ENCODE results near the gene BANF1. TPM values are rescaled to one million over a fixed set of nuclear protein-coding genes. Genes with fewer than 3 reads are reported as not detected.
A peak's percentile ranks its signal among the peaks of the same experiment; 100 is the strongest.

BANF1 gene
- total RNA-seq, 2 donors from 2014 or later = 44.4 to 62.3 TPM

GRCh38 chr11:65978391-65979238 is 23.7 kb upstream of the BANF1 start:
- DNase-seq (no peak), ATAC-seq (no peak)
- Histone ChIP-seq H3K27me3 (no peaks in the 10 kb centered on the region), H3K4me3 (no peak overlapping the region), H3K27ac (no peak overlapping the region), H3K9me3 (no peaks in the 10 kb centered on the region), H3K4me1 (no peaks in the 10 kb centered on the region), H3K36me3 (replicated peaks in 1 of 2; ENCODE audit: insufficient read depth in 1 of 2, low read depth in 2 of 2) (peaks cover 5 to 12% of the 10 kb centered on the region in 2 donors)
- TF ChIP-seq CTCF (IDR thresholded peaks at IDR 0.05) (no peak), POLR2A (IDR thresholded peaks at IDR 0.05) (no peak)
- WGBS, 2 donors = 91 to 95% methylated on average over 18 to 32 of the region's 34 CpGs
- intact Hi-C loops (cut with DNase I) = no loop called here

GRCh38 chr11:65979261-65979759 is 23.0 kb upstream of the BANF1 start:
- WGBS, 2 donors = 95 to 98% methylated on average over 5 to 9 of the region's 10 CpGs
- Histone ChIP-seq H3K27ac (no peak overlapping the region), H3K4me1 (no peaks in the 10 kb centered on the region), H3K36me3 (replicated peaks in 1 of 2; ENCODE audit: insufficient read depth in 1 of 2, low read depth in 2 of 2) (peaks cover 5 to 12% of the 10 kb centered on the region in 2 donors), H3K4me3 (no peak overlapping the region), H3K9me3 (no peaks in the 10 kb centered on the region), H3K27me3 (no peaks in the 10 kb centered on the region)
- no peak for ATAC-seq
- DNase-seq = no peak
- intact Hi-C loops (cut with DNase I) = no loop called here
- TF ChIP-seq CTCF (IDR thresholded peaks at IDR 0.05) (no peak), POLR2A (IDR thresholded peaks at IDR 0.05) (no peak)

GRCh38 chr11:65981101-65981740 is 21.1 kb upstream of the BANF1 start:
- intact Hi-C loops (cut with DNase I) = loop anchor here (5.0 kb wide), 1 partner anchor 99 kb away; no protein-coding TSS in a partner anchor
- Histone ChIP-seq H3K4me1 (no peaks in the 10 kb centered on the region), H3K36me3 (replicated peaks in 1 of 2; ENCODE audit: insufficient read depth in 1 of 2, low read depth in 2 of 2) (peaks cover 5 to 12% of the 10 kb centered on the region in 2 donors), H3K27ac (peak overlapping the region in 1 of 4 donors; percentile 17), H3K27me3 (no peaks in the 10 kb centered on the region), H3K9me3 (no peaks in the 10 kb centered on the region), H3K4me3 (no peak overlapping the region)
- DNase-seq (no peak), ATAC-seq (no peak)
- no peak for TF ChIP-seq CTCF (IDR thresholded peaks at IDR 0.05)
- no peak for TF ChIP-seq POLR2A (IDR thresholded peaks at IDR 0.05)
- 57 to 73% methylated on average over 9 to 12 of the region's 12 CpGs for WGBS, 2 donors

- ATAC-seq (no peak), DNase-seq (no peak)
- no peak for TF ChIP-seq CTCF (IDR thresholded peaks at IDR 0.05)
- TF ChIP-seq POLR2A (IDR thresholded peaks at IDR 0.05) = no peak
- Histone ChIP-seq H3K27ac (peak overlapping the region in 1 of 4 donors; percentile 17), H3K4me3 (no peak overlapping the region), H3K4me1 (no peaks in the 10 kb centered on the region), H3K27me3 (no peaks in the 10 kb centered on the region), H3K9me3 (no peaks in the 10 kb centered on the region), H3K36me3 (replicated peaks in 1 of 2; ENCODE audit: insufficient read depth in 1 of 2, low read depth in 2 of 2) (peaks cover 5 to 10% of the 10 kb centered on the region in 2 donors)
- WGBS, 2 donors = 58 to 66% methylated on average over 8 to 16 of the region's 16 CpGs
- intact Hi-C loops (cut with DNase I) = loop anchor here (5.0 kb wide), 1 partner anchor 100 kb away; no protein-coding TSS in a partner anchor
Measured at GRCh38 chr11:65981972-65982823, 20.1 kb upstream of the BANF1 start.

Data from body of pancreas (tissue), 4 donors.